ENCODE results near the gene CFAP53. TPM values are rescaled to one million over a fixed set of nuclear protein-coding genes. Genes with fewer than 3 reads are reported as not detected.

CFAP53 gene
- total and polyA plus RNA-seq, 2 donors (not counting 3 experiments of a cell fraction or from before 2014, with no cell fraction given) = 0.12 to 0.18 TPM

GRCh38 chr18:50287028-50287440 lies 20.7 kb upstream of the CFAP53 start:
- peak overlapping the region; percentile 33 for H3K27ac ChIP-seq (ENCODE audit: insufficient read depth, low read depth, low read length)
- H3K27me3 ChIP-seq (ENCODE audit: control insufficient read depth in 2 of 2, insufficient read depth in 2 of 2, low read length in 2 of 2) = peaks cover 0 to 1% of the 10 kb centered on the region in 2 experiments
- no peak for DNase-seq (ENCODE audit: low read depth, low spot score)
- H3K4me3 ChIP-seq (replicated peaks in 1 of 3; ENCODE audit: insufficient read depth in 1 of 3, low read depth in 1 of 3, low read length in 3 of 3) = peak overlapping the region; percentile 76 to 88 (median 78)
- FAIRE-seq = no peak
- peaks cover 0 to 26% of the 10 kb centered on the region in 2 experiments for H3K36me3 ChIP-seq (ENCODE audit: control insufficient read depth in 2 of 2, extremely low read depth in 1 of 2, insufficient read depth in 2 of 2, low read length in 2 of 2)
- H3K9me1 ChIP-seq (replicated peaks; ENCODE audit: control insufficient read depth, extremely low read depth, insufficient read depth, low read length) = no peaks in the 10 kb centered on the region
- no peak for TF ChIP-seq POLR2AphosphoS5 (IDR thresholded peaks at IDR 0.05; ENCODE audit: insufficient read depth, low read depth, low read length)
- TF ChIP-seq EZH2 (IDR thresholded peaks at IDR 0.05; ENCODE audit: borderline replicate concordance, low read depth, low read length, severe bottlenecking) = no peak
- no peak for TF ChIP-seq CTCF (IDR thresholded peaks at IDR 0.05; ENCODE audit: extremely low read depth in 1 of 2, insufficient read depth in 1 of 2, low read depth in 1 of 2, low read length in 2 of 2)
- TF ChIP-seq GATA2 (IDR thresholded peaks at IDR 0.05; ENCODE audit: insufficient read depth, insufficient read length, low read depth, low read length) = no peak
- no peak for TF ChIP-seq POLR2A (IDR thresholded peaks at IDR 0.05; ENCODE audit: low read depth, low read length)
- TF ChIP-seq MYC (IDR thresholded peaks at IDR 0.05; ENCODE audit: low read depth, low read length) = no peak
- TF ChIP-seq JUN (IDR thresholded peaks at IDR 0.05; ENCODE audit: borderline replicate concordance, insufficient read depth, insufficient read length, low read depth) = no peak
- no peak for TF ChIP-seq FOS (IDR thresholded peaks at IDR 0.05; ENCODE audit: borderline replicate concordance, insufficient read depth, low read length)
- no peak for TF ChIP-seq MAX (IDR thresholded peaks at IDR 0.05; ENCODE audit: insufficient read depth, insufficient read length)
- no peaks in the 10 kb centered on the region for H4K20me1 ChIP-seq (replicated peaks; ENCODE audit: control insufficient read depth, extremely low read depth, insufficient read depth, low read length)
- dilution Hi-C loops (cut with MboI; ENCODE audit: extremely low pct_ligation_motif_present, low sequenced_read_pairs) (no loop called here), intact Hi-C loops (cut with micrococcal nuclease) (loop anchor here (1.0 to 2.0 kb wide), 3 partner anchors 11 to 88 kb away; partner anchors contain the start of gene SKA1)
- H3K9me3 ChIP-seq (replicated peaks; ENCODE audit: control insufficient read depth, insufficient read depth, low read length) = no peaks in the 10 kb centered on the region
- POLR2A ChIA-PET = no interaction called here
- CTCF ChIA-PET = no interaction called here
- peak overlapping the region; percentile 37 for H3K9ac ChIP-seq (replicated peaks; ENCODE audit: extremely low read depth, insufficient read depth, low read length)
- peaks cover 7% of the 10 kb centered on the region for H3K4me1 ChIP-seq (ENCODE audit: control insufficient read depth, extremely low read depth, insufficient read depth, low read length)
- peak overlapping the region; percentile 66 for H2AFZ ChIP-seq (ENCODE audit: low read depth, low read length)
- peaks cover 13% of the 10 kb centered on the region for H3K79me2 ChIP-seq (ENCODE audit: control insufficient read depth, insufficient read depth, low read length)
- peak overlapping the region; percentile 75 for H3K4me2 ChIP-seq (ENCODE audit: insufficient read depth, low read length)
- no TSS peak for BruUV-seq (replicated peaks)
